Stimulated activated CD4-positive, alpha-beta T cell treated with anti-CD3 and anti-CD28 coated beads, Interleukin-1b, Interleukin-23, amount 100 ng/mL, for 1 hour (primary cell): ENCODE results near the gene COLEC11.

Source experiments
- DNase-seq, 2 donors: peaks; one replicate each; pipeline ENCODE4 v3.0.0-alpha.2; 2020; ENCODE audit warnings: low read depth in 2 of 2

The COLEC11 gene

DNA sequence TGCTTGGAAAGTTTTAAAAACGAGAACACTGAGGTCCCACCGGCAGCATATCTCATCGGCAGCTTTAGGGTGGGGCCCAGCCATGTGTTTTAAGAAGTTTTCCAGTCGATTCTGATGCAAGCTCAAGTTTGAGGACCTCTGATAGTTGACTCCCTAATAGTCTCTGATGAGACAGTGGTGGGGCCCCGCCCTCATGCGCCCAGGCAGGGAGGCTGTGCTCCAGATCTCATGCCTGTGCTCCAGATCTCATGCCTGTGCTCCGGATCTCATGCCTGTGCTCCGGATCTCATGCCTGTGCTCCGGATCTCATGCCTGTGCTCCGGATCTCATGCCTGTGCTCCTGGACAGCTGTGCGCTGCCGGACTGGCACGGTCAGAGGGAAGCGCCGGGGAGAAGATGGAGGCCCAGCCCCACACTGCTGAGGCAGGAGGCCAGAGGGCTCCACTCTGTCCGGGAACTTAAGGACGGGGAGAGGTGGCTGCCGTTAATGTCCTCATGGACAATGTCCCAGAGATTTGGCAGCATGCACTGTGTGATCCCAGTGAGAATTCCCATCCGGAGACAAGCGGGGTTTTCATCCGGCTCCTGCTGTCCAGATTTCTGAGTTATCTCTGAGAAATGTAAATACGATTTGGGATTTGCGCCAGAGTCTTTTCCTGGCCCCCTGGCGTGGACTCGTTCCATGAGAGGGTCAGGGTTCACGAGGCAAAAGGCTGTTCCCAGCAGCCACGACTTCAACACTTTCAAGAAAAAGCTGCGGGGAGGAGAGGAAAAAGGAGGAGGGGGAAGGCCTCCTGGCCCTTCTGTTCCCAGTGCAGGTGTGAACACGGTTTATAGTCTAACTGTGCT is 9.4 kb upstream of the COLEC11 start:
- no peak for DNase-seq

DNA sequence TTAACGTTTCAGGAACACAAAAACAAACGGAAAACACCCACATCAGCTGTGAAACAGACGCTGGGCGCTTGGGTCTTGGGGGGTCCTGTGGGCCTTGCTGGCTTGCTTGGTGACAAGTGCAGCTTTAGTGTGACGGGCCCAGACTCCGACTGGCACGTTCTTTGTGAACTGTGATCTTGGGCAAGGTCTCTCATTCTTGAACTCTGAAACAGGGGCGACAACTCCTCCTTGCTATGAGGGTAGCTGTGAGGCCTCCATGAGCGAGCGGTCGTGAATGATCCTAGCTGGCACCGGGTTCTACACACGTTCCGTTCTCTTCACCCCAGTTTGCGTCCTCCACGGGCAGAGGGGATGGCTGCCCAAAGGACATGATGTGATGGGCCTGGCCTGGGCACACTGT is 8.7 kb upstream of the COLEC11 start:
- DNase-seq, result no peak

DNA sequence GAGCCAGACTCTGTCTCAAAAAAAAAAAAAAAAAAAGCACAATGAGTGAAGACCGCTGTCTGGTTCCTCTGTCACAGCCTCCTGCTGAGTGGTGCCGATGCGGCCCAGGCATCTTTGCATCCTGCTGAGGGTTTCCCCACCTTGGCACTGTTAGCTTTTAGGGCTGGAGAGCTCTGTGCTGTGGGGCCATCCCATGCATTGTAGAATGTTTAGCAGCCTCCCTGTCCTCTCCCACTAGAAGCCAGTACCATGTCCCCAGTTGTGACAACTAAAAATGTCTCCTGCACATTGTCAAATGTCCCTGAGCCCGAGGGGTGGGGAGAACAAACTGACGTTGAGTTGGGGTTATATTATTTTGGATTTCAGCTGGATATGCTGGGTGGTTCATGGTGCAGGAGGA is 7.9 kb upstream of the COLEC11 start:
- DNase-seq, result no peak

DNA sequence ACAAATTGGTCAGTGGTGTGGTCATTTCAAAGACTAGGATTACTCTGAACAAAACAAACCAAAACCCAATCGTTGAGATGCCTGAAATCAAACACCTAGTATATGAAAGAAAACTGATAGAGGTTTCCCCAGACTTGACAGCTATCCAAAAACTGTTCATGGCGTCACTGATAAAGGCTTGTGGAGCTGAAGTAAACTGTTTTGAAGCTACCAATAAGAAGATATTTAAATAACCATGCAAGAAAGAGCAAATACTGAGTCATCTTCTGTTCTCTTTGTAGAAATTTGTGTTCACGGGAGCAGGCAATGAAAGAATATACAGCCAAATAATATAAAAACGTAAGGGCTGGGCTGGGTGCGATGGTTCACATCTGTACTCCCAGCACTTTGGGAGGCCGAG is 7.5 kb upstream of the COLEC11 start:
- no peak for DNase-seq

DNA sequence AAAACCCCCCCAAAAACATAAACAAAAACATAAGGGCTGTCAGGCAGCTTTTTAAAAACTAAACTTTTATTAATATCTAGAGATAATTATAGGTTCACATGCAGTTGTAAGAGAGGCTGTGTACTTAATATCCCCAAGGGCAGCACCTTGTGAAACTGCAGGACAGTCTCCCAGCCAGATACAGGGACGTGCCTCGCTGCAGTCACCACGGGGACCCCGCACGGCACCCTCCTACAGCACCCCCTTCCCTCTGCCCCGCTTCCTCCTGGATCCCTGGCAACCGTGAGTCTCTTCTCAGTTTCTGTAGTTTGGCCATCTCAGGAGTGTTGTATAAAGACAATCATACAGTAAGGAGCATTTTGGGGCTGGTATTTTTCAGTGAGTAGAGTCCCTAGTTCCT is 6.8 kb upstream of the COLEC11 start:
- DNase-seq, result no peak

DNA sequence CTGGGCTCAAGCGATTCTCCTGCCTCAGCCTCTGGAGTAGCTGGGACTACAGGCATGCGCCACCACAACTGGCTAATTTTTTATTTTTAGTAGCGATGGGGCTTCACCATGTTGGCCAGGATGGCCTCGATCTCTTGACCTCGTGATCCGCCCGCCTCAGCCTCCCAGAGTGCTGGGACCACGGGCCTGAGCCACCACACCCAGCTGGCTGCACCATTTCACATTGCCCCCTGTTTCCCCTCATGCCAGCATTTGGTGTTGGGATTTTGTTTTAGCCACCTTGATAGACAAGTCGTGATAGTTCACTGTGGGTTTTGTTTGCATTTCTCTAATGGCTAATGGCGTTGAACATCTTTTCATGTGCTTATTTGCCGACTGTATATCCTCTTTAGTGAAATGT is 5.8 kb upstream of the COLEC11 start:
- DNase-seq, result no peak

DNA sequence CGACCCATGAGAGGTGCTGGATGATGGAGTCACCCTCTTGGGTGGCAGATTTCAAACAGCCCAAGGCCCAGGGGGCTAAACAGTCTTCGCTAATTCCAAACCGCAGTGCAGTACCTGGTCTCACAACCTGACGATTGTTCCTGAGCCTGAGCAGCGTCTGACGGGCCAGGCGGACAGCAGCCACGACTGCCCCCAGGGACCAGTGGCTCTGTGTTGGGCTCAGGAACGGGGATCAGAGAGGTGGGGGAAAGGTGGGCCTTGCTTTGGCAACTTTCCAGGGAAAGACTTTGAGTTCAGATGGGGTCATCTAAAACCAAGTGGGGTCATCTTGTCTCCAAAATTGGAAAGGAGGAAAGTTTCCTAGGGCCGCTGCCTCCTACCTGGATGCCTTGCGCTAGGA is 492 bp downstream of the COLEC11 start:
- DNase-seq, result no peak

DNA sequence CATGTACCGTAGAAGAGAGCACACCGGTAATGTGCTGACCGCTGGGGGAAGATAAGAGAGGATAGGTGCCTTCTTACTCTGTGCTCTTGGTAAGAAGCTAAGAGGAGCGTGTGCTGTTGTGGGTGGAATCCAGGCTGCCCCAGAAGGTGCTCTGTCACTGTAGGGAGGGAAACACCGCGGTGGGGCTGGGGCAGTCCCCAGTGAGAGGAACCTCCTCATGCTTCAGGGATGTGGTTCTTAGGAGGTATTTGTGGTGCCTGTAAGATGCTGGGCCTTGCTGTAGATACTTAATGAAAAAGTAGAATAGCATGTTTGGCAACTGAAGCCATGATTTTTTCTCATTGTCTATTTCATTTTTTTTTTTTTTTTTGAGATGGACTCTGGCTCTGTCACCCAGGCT is 1.1 kb downstream of the COLEC11 start:
- DNase-seq, result no peak

DNA sequence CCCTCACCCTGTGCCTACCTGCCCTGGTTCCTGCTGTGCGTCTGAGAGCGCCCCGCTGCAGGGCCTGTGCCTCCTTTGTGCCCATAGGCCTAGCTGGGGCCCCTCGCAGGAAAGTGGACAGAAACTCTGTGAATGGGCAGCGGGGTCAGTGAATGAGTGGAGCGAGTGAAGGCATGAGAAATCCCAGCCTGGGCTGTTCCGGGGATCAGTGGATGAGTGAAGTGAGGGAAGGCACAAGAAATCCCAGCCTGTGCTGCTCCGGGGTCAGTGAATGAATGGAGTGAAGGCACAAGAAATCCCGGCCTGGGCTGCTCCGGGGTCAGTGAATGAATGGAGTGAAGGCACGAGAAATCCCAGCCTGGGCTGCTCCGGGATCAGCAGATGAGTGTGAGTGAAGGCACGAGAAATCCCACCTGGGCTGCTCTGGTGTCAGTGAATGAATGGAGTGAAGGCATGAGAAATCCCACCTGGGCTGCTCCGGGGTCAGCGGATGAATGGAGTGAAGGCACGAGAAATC is 2.0 kb downstream of the COLEC11 start:
- DNase-seq, result no peak

DNA sequence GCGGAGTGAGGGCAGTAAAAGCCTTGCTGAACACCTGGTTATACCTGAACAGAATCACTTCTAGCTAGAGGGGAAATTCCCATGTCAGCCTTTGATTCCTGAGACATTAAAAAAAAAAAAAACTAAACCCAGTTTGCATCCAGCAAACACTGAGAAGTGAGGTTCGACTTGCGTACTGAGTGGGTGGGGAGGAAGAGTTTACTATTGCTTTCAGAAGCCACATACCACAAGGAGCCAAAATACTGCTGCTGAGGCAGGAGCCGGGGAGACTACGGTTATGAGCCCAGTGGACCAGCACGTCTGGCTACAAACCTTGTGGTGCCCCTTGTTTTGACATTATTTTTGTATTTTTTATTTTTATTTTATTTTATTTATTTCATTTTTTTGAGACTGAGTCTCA is 2.7 kb downstream of the COLEC11 start:
- no peak for DNase-seq

DNA sequence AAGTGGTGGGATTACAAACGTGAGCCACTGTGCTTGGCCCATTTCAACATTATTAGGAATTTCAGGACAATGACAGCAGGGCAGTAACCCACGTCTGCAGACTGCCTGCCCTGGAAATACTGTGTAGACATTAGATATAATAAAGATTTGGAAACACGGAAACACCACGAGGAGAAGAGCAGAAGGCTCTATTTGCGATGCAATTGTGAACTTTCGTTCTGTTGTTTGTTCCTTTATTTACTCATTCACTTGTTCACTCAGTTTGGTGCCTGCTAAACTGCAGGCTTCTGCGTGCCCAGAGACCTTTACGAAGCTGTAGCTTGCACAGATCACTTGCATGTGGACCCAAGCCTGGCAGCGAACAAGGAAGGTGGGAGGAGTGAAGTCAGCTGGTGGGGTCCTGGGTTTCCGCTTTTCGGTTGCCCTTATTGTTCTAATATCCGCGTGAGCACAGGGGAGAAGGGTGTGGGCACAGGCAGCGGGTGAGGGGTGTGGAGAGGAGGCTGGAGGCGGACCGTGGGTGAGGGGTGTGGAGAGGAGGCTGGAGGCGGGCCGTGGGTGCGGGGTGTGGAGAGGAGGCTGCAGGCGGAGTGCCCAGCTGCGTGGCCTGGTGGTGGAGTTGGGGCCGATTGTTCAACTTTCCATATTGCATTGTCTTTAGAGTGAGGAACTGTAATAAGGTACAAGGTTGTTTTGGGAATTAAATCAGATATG is 3.4 kb downstream of the COLEC11 start:
- DNase-seq, result no peak

DNA sequence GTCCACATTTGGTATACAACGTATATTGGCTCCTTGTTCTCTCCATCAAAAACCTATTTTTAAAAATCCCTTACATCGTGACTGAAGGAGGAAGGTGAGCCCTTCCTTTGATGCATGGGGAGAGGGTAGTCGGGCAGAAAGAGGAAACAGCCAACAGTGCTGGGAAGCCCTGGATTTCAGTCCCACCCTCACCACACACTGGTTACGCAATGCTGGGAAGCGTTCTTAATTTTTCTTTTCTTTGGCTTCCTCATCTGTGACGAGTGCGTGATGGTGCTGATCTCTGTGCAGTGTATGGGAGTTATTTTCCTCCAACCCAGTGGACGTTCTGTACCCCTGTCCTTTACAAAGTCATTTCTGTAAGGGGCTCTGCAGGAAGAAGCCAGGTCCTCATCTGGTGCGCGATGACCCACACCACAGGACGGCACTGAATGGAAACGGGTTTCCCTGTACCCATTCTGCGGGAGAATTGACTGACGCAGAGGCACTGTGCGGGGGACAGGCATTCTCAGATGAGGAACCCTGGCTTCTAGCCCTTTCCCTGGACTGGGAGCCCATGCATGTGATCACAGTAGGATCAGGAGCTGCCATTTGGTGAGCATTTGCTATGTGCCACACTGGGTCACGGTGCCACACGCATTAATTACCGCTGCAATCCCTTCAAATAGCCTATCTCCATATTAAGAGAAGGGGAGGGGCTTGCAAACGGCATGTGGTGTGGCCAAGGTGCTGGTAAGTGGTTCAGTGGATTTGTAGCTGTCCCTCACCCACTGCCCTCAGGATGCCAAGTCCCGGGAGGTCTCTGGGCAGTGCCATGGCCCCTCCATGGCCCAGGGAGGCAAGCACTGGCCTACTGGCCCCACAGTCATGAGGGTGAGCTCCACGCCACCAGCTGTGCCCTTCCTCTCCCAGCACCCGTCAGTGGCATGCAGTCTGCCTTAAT is 4.3 kb downstream of the COLEC11 start:
- DNase-seq, result no peak

DNA sequence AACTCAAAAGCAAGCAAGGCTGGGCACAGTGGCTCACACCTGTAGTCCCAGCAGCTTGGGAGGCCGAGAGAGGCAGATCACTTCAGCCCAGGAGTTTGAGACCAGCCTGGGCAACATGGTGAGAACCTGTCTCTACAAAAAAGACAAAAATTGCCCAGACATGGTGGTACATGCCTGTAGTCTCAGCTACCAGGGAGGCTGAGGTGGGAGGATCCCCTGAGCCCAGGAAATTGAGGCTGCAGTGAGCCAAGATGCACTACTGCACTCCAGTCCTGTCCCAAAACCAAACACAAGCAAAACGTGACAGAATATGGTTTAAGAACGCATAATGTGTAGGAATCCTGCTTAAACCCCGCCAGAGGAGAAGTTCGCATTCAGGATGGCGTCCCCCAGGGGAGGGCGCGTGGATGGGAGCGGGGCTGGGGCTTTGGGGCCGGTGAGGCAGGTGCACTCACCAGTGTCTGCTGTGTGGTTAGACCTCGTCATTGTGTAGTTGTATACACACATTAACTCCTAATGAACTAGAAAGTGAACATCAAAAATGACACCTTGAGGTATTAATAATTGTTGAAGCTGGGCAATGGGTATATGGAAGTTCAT is 5.4 kb downstream of the COLEC11 start:
- no peak for DNase-seq

DNA sequence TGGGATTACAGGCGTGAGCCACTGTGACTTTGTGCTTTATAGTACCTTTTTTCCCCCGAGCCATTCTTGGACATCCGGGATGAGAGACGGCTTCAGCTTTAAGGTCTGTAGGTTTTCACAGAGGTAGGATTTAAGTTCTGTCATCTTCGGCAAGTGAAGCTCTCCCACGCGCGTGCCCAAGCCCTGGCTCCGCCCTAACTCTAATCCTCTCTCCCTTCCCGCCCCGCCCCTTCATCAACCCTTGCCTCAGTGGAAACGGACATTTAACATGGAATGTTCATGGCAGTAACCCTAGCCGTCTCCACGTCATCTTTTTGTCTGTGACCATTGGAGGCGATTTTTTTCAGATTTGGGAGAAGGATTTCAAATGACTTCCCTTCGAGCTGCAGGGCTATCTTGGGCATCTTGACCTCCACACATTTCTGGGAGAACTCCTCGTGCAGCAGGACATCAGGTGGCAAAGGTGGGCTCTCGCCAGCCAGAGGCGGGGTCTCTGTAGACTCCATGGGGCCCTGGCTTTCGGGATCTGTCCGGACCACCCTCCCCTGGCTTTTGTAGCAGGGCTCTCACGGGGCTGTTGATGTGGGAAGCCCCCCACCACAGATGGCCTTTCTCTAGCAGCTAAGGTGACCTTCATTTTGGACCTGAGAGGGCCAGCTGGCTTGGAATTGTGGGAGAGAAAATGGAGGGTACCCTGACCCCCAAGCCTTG is 6.8 kb downstream of the COLEC11 start:
- DNase-seq, result no peak

DNA sequence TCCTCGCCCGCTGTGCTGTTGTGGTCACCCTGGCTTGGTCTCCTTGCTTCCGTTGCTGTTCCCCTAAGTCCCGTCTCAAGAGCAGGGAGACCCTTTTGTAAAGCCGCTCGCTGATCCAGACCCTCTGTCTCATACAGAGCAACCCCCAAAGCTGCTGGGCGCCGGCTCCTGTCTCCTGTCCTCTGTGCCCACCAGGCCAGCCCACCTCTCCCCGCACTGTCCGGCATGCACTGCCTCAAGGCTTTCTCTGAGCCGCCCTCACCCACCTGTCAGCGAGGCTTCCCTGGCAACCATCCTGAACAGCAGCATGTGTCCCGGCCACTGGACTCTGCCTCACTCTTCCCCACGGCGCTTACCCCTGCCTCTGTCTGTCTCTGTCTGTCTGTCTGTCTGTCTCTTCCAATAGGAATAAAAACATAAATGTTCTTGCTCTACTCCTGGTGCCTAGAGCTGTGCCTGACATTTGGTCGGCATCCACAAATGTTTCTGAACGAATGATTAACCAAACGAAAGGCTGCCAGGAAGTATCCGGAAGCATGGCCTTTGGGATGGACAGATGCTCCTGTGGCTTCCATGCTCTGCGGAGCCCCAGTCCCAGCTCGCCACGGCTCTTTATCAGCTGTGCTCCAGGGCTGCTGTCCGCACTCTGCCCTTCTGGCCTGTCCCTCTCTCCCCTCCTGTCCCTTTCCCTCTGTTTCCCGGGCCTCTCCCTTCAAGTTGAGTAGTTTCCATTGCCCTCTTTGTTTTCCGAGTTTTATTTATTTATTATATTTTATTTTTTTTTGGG is 7.8 kb downstream of the COLEC11 start:
- DNase-seq, result no peak

DNA sequence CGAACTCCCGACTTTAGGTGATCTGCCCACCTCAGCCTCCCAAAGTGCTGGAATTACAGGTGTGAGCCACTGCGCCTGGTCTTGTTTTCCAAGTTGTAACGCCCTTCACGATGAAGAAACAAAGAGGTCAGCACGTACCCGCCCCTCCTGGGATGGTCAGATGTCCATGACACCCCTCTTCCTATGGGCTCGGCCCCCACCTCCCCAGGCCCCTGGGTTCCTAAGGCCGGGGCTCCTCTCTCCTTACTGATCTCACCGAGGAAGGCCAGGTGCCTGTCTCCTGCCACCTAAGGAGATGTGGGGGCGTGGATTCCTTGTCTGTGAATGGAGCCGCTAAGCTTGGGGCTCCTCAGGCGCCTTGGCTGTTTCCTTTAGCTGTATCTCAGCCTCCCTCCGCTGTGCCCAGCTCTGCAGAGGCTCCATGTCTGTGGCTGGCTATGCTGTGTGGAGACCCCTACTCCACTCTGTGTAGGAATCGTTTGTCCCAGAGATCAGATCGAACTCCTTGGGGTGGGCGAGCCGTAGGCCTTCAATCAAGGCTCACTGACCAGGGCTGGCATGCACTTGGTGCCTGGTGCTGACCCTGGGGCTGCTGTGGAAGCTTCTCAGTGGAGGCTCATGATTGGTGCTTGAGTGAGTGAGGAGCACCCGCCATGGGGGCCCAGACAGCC is 8.8 kb downstream of the COLEC11 start:
- no peak for DNase-seq

DNA sequence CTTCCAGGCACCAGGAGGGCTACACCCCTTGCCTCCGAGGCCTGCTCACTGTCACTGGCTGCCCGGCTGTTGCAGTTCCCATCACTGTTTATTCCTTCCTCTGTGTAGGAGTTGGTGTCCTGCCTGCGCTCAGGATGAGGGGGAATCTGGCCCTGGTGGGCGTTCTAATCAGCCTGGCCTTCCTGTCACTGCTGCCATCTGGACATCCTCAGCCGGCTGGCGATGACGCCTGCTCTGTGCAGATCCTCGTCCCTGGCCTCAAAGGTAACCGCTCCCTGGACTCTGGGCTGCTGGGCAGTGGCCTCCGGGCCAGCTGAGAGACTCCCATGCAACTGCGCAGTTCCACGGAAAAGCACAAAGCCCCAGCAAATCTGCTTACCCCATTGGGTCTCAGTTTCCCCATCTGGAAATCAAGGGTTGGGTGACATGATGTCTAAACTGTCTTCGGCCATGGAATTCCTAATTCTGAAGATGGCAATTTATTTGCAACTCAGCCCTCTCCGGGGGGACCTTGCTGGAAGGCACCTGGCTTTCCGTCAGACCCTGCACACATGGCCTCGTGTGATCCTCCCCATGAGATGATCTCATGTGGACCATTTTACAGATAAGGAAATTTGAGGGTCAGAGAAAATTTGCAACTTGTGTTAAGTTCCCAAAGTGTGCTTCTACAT is 9.4 kb downstream of the COLEC11 start:
- no peak for DNase-seq

DNA sequence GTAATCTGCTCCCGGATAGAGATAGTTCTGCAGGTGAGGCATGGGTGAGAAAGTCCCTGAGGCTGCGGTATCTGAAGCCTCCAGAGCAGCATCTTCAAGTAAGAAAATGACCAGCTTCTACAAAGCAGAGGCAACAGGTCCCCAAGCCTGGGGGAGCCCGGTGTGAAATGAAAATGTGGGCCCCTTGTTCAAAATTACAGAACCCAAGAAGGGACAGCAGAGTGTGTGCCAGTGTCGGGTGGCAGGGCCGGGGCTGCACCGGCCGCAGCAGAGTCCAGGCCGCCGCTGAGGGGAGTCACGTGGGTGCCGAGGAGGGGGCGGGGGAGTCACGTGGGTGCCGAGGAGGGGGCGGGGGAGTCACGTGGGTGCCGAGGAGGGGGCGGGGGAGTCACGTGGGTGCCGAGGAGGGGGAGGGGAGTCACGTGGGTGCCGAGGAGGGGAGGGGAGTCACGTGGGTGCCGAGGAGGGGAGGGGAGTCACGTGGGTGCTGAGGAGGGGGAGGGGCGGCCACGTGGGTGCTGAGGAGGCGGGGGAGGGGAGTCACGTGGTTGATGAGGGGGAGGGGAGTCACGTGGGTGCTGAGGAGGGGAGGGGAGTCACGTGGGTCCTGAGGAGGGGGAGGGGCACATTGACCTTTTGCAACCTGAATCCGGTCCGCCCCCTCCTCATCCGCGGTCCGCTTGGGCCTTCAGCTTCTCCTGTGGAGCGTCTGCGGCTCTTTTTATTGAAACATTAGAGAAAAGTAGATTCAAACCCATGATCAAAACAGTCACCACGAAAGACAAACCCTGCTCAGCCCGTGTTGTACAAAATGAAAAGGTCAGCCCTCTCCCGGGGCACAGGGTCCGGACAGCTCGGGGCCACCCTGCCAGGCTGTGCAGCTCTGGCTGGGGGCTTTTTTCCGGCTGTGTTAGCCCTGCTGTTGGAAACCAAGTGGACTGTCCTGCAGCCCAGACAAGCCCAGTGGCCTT is 10.4 kb downstream of the COLEC11 start:
- DNase-seq, result no peak
